DMS 273 (cell line): ENCODE measurements around the gene TNKS1BP1.
A peak's percentile ranks its signal among the peaks of the same experiment; 100 is the strongest.
"Not testable (repeated sequence)": the region's sequence is repeated elsewhere in the genome, so short reads cannot be mapped to it uniquely, and the experiment has no call there.

Source experiments
- DNase-seq: peaks from one replicate; lab custom pipeline; 2025; ENCODE audit not compliant: unreplicated experiment; lab: John Stamatoyannopoulos, UW

Gene TNKS1BP1

GRCh38 chr11:57324886-57325734, at the start of gene TNKS1BP1:
TSS of gene TNKS1BP1 (minus strand) at chr11:57324952. CDS start at chr11:57321885, 3,067 bp downstream.
- DNase-seq, result peak; percentile 94

- no peak for DNase-seq
Measured at GRCh38 chr11:57373146-57373545, 48.4 kb upstream of the TNKS1BP1 start.

GRCh38 chr11:57370941-57371340, 46.2 kb upstream of the TNKS1BP1 start:
- no peak for DNase-seq

- no peak for DNase-seq
Measured at GRCh38 chr11:57370251-57370650, 45.5 kb upstream of the TNKS1BP1 start.

GRCh38 chr11:57368845-57369232, 44.1 kb upstream of the TNKS1BP1 start:
- DNase-seq, result no peak

- no peak for DNase-seq
Measured at GRCh38 chr11:57368106-57368844, 43.5 kb upstream of the TNKS1BP1 start.

- no peak for DNase-seq
Measured at GRCh38 chr11:57364851-57365660, 40.3 kb upstream of the TNKS1BP1 start.

- DNase-seq, result no peak
Measured at GRCh38 chr11:57363131-57364080, 38.7 kb upstream of the TNKS1BP1 start.

- DNase-seq, result no peak
Measured at GRCh38 chr11:57361926-57362325, 37.2 kb upstream of the TNKS1BP1 start.

- not testable (repeated sequence) for DNase-seq
Measured at GRCh38 chr11:57361420-57361819, 36.7 kb upstream of the TNKS1BP1 start.

GRCh38 chr11:57360991-57361390, 36.2 kb upstream of the TNKS1BP1 start:
- peak; percentile 27 for DNase-seq

GRCh38 chr11:57359896-57360690, 35.3 kb upstream of the TNKS1BP1 start:
- peak; percentile 6 for DNase-seq

GRCh38 chr11:57359396-57359795, 34.6 kb upstream of the TNKS1BP1 start:
- DNase-seq, result no peak

GRCh38 chr11:57358991-57359390, 34.2 kb upstream of the TNKS1BP1 start:
- DNase-seq, result no peak

GRCh38 chr11:57358543-57358961, 33.8 kb upstream of the TNKS1BP1 start:
- DNase-seq, result no peak

GRCh38 chr11:57357856-57358255, 33.1 kb upstream of the TNKS1BP1 start:
- no peak for DNase-seq

GRCh38 chr11:57357310-57357709, 32.6 kb upstream of the TNKS1BP1 start:
- DNase-seq, result no peak

- DNase-seq, result no peak
Measured at GRCh38 chr11:57356268-57356667, 31.5 kb upstream of the TNKS1BP1 start.

- DNase-seq, result peak; percentile 13
Measured at GRCh38 chr11:57354699-57355098, 29.9 kb upstream of the TNKS1BP1 start.
